SK-N-MC (cell line): ENCODE data around the gene ANKRD10.
"Not testable (repeated sequence)": the region's sequence is repeated elsewhere in the genome, so short reads cannot be mapped to it uniquely, and the experiment has no call there.

ENCODE experiments used
- DNase-seq: peaks from one replicate; pipeline ENCODE4 v3.0.0-alpha.2; 2011; ENCODE audit warnings: low read depth, low spot score
- H3K27ac ChIP-seq: fragments of 200-600 bp; sonication (generic); 2 replicates; pipeline ENCODE4 v1.5.1; 2016; ENCODE audit warnings: mixed run types
- H3K36me3 ChIP-seq: fragments of 200-600 bp; sonication (generic); 2 replicates; pipeline ENCODE4 v1.6.1; 2017; ENCODE audit warnings: antibody characterized with exemption, low read length, mixed read lengths; ENCODE audit not compliant: insufficient read depth
- H3K4me3 ChIP-seq: fragments of 200-600 bp; sonication (generic); 2 replicates; pipeline ENCODE4 v1.5.1; 2016
- H3K9ac ChIP-seq: fragments of 200-600 bp; sonication (generic); 2 replicates; pipeline ENCODE4 v1.8.0; 2017; ENCODE audit warnings: mixed run types, mixed read lengths; ENCODE audit not compliant: insufficient read length
- H3K9me3 ChIP-seq: fragments of 200-600 bp; sonication (generic); 2 replicates; pipeline ENCODE4 v1.6.1; 2017; ENCODE audit warnings: low read depth, mild to moderate bottlenecking, antibody characterized with exemption, low read length, moderate library complexity, mixed read lengths
- EZH2 ChIP-seq: fragments of 200-600 bp; sonication (generic); IDR thresholded peaks from one replicate; pipeline ENCODE4 v1.6.1; 2017; ENCODE audit warnings: antibody characterized with exemption
- FOXP2 ChIP-seq: optimal IDR thresholded peaks from 2 replicates; pipeline ENCODE3; 2011; ENCODE audit warnings: mild to moderate bottlenecking, moderate library complexity; ENCODE audit not compliant: insufficient read depth; ENCODE audit errors: extremely low read length, control extremely low read depth
- POLR2AphosphoS5 ChIP-seq: IDR thresholded peaks from 2 replicates; pipeline ENCODE4 v1.6.1; 2012; ENCODE audit warnings: mild to moderate bottlenecking, low read depth, low read length, borderline replicate concordance

Gene ANKRD10

DNA sequence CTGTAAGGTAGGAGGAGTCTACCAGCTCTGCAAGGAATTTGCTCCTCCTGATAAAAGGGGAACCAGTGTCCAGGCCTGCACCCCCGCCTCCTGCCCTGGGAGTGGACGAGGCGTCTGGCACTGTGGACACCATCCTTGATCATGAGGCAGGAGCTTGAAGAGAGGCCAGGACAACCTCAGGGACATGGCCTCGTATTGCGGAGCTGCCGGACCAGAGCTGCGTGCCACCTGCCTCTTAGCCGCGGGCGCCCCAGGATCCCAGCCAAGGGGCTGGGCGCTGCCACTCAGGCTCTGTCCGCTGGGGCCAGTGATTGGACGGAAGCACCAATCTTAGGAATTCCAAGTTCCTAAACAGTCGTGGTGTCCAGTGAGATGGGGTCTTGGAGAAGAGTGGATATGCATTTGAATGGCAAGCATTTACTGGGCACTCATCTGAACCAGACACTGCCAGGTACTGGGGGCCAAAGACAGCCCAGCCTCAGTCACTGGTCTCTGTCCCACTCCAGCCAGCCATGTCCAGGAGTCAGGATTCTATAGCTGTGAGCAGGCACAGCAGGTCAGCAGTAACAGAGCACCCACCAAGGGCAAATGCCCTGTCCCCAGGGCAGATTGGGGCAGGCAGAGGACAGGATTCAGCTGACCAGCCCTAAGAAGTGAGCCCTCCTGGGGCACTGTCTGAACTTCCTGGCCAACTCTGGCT, 39.1 kb upstream of the ANKRD10 start:
- no peak overlapping the region for H3K9ac ChIP-seq
- TF ChIP-seq POLR2AphosphoS5 (no peak), FOXP2 (no peak), EZH2 (no peak)
- no peak for DNase-seq

GRCh38 chr13:110953416-110953815, 38.5 kb upstream of the ANKRD10 start:
- no peak overlapping the region for H3K9ac ChIP-seq
- no peak overlapping the region for H3K4me3 ChIP-seq
- no peak for DNase-seq
- no peaks in the 10 kb centered on the region for H3K9me3 ChIP-seq
- no peak overlapping the region for H3K27ac ChIP-seq
- TF ChIP-seq FOXP2 (no peak), POLR2AphosphoS5 (no peak), EZH2 (no peak)
- no peaks in the 10 kb centered on the region for H3K36me3 ChIP-seq

More for the DNA sequence above, 39.1 kb upstream of the ANKRD10 start:
- Histone ChIP-seq H3K9me3 (no peaks in the 10 kb centered on the region), H3K27ac (no peak overlapping the region), H3K36me3 (no peaks in the 10 kb centered on the region), H3K4me3 (no peak overlapping the region)

- not testable (repeated sequence) for H3K9ac ChIP-seq, H3K27ac ChIP-seq, H3K4me3 ChIP-seq, DNase-seq, H3K9me3 ChIP-seq, H3K36me3 ChIP-seq
These were observed 37.3 kb upstream of the ANKRD10 start for GRCh38 chr13:110952135-110952534.

GRCh38 chr13:110950819-110951570, 36.1 kb upstream of the ANKRD10 start:
- TF ChIP-seq POLR2AphosphoS5 (no peak), FOXP2 (no peak), EZH2 (no peak)
- H3K9me3 ChIP-seq = no peaks in the 10 kb centered on the region
- no peak overlapping the region for H3K9ac ChIP-seq
- no peak for DNase-seq
- H3K27ac ChIP-seq = no peak overlapping the region
- H3K36me3 ChIP-seq = no peaks in the 10 kb centered on the region
- no peak overlapping the region for H3K4me3 ChIP-seq

- Histone ChIP-seq H3K27ac (no peak overlapping the region), H3K4me3 (no peak overlapping the region), H3K9ac (no peak overlapping the region), H3K9me3 (no peaks in the 10 kb centered on the region), H3K36me3 (no peaks in the 10 kb centered on the region)
- DNase-seq = no peak
- TF ChIP-seq FOXP2 (no peak), POLR2AphosphoS5 (no peak), EZH2 (no peak)
These were observed 35.5 kb upstream of the ANKRD10 start for GRCh38 chr13:110950356-110950755.

GRCh38 chr13:110949628-110950027, 34.8 kb upstream of the ANKRD10 start:
- Histone ChIP-seq H3K4me3 (no peak overlapping the region), H3K27ac (no peak overlapping the region), H3K9me3 (no peaks in the 10 kb centered on the region), H3K36me3 (no peaks in the 10 kb centered on the region), H3K9ac (no peak overlapping the region)
- TF ChIP-seq EZH2 (no peak), POLR2AphosphoS5 (no peak), FOXP2 (no peak)
- DNase-seq = no peak

GRCh38 chr13:110949116-110949515, 34.2 kb upstream of the ANKRD10 start:
- H3K27ac ChIP-seq = no peak overlapping the region
- H3K9ac ChIP-seq = no peak overlapping the region
- H3K36me3 ChIP-seq = no peaks in the 10 kb centered on the region
- H3K4me3 ChIP-seq = no peak overlapping the region
- H3K9me3 ChIP-seq = no peaks in the 10 kb centered on the region
- TF ChIP-seq EZH2 (no peak), POLR2AphosphoS5 (no peak), FOXP2 (no peak)
- DNase-seq = no peak

DNA sequence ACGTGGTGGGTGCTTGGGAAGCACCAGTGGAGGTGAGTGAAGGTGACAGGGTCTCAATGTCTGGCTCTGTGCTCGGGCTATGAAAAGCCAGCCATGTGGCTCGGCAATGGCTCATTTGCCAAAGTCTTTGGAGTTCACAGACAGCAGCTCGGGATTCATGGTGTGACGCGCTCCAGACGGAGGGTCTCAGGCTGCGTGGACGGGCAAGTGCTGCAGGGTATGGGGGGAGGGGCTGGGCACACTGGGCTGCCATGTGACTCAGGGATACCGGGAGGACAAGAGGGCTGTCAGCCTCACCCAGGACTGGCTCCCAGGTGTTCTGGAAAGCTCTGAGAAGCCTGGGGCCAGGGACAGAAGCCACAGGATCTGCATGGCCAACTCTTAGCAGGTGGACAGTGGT, 32.5 kb upstream of the ANKRD10 start:
- not testable (repeated sequence) for DNase-seq, H3K27ac ChIP-seq, H3K9ac ChIP-seq, H3K36me3 ChIP-seq, H3K9me3 ChIP-seq, H3K4me3 ChIP-seq
